CD4-positive, alpha-beta T cell treated with Interferon alpha-2 for 1 hour (primary cell): ENCODE results near the gene SLC23A3.

Experiments used
- DNase-seq, 2 donors: peaks; one replicate each; pipeline ENCODE4 v3.0.0-alpha.2; 2020 to 2022

The SLC23A3 gene

GRCh38 chr2:219169930-219170654 is at the start of gene SLC23A3:
TSS of gene SLC23A3 (minus strand) at chr2:219170029. CDS start at chr2:219169984, 45 bp downstream.
- DNase-seq = no peak

DNA sequence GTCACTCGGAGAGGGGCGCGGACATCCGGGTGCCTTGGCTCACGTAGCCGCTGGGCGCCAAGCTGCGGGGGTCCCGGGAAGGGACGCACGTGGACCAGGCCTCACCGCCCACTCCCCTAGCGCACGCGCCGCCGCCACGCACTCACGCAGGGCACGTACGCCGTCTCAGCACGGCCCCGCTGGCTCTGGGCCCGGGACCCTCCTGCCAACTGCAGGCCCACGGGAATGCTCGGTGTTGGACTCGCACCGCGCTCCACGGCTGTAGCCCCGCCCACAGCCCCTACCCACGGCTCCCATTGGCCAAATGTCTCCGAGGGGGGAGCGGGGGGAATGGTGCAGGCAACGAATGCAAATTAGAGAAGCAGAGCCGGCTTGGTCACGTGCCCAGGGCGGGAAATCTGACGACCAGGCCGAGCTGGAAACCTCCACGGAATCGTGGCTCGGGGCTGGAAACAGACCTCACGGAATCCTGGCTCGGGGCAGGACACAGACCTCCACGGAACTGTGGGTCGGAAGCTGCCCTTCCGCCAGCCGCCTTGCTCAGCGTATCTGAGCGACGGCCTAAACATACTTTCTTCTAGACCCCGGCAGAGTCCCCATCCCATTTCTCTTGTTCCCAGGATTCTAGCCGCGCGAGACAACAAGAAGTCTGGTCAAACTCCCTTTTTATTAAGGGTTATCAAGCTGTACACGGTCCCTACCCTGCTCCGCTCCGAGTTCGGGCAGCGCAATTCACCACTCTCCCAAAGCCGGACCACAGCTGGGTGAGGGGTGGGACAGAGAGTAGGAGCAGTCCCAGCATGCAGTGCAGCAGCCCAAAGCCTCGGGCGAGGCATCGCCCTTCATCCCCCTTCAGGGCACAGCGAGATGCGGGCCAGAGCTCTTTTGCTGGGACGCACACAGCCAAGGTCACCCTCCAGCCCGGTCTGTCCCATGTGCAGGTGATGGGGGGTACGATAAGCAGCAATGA is 49.2 kb upstream of the SLC23A3 start, which contains the start of gene ABCB6:
Gene ABCB6, minus strand, starts transcription at position 227 of the 970 bp plus-strand sequence. CDS start 285 bp downstream, outside the sequence.
- peak; percentile 86 to 91 for DNase-seq

- DNase-seq = no peak
These were observed 48.4 kb upstream of the SLC23A3 start for GRCh38 chr2:219218217-219218731.

DNA sequence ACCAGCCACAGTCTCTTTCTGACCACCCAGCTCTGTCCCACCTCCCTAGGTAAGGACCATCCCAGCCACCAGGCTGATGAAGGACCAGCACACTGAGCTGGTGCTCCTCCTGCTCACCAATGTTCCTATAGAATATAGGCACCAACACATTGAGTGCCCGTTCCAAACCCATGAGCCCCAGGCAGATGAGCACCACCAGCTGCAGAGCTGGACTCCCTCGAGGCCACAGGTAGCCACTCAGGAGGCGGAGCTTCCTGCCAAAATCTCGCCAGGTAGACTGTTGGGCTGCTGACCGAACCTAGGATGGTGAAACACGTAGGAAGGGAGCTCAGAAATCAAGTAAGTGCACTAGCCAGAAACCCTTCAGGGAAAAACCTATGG is 46.7 kb upstream of the SLC23A3 start:
- DNase-seq = no peak

GRCh38 chr2:219215871-219216534 is 46.2 kb upstream of the SLC23A3 start:
- no peak for DNase-seq

- no peak for DNase-seq
These were observed 45.0 kb upstream of the SLC23A3 start for GRCh38 chr2:219214786-219215185.

DNA sequence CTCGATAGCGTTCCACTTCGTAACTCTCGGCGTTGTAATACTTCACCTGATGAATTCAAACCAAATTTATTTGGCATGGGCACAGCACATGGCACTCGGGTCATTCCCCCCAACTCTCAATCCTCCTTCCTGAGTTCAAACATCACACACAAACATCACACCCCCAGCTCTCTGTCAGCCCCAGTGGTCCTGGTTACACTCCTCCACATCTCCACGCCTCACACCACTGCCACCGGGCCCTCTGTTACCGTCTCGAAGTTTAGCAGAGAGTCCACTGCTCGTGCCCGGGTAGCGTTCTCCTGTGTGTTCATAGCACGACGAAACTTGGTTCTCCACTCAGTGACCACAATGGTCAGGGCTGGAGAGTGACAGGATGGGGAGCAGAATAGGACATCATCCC is 44.3 kb upstream of the SLC23A3 start:
- no peak for DNase-seq

GRCh38 chr2:219213486-219214071 is 43.8 kb upstream of the SLC23A3 start:
- no peak for DNase-seq

GRCh38 chr2:219213026-219213415 is 43.2 kb upstream of the SLC23A3 start:
- no peak for DNase-seq

DNA sequence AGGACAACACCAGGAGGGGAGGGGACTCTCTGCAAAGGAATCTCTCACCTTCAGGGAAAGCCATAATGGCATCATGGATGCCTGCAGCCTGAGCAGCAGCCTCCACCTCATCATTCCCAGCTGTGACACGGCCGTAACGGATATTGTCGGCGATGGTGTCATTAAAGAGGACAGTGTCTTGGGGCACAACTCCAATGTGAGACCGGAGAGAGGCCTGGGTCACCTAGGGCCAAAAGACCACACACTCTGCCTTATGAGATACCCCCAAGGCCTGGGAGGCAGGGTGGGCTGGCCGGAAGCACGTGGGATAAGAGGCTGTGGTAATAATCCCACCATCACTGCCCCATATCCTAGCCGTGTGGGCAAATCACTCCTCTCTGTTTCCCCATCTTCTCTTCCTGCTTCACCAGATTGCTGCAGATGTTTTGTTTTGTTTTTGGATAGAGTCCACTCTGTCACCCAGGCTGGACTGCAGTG is 41.1 kb upstream of the SLC23A3 start:
- DNase-seq = no peak

DNA sequence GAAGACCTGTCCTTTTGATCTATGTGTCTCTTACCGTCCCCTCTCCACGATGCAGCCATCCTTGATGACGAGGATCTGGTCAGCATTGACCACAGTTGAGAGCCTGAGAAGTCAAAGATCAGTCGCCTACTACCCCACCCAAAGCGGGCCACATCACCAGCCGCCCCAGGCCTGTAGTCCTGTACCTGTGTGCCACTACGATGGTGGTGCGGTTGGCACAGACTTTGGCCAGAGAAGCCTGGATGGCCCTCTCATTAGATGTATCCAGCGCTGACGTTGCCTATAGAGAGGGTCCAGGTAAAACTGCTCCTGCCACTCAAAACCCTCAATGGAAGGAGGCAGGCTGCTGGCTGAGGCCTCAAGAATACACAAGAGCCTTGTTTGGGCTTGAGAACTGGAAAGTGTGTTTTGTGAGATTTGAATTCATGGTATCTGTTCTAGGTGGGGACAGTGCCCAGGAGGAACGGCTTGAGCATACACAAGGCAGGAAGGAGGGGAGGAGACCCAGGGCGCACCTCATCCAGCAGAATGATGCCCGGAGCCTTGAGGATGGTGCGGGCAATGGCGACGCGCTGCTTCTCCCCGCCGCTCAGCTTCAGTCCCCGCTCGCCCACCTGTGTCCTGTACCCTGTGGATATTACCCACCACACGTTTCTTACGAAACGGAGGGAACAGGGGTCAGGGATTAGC is 40.5 kb upstream of the SLC23A3 start:
- DNase-seq = no peak

- no peak for DNase-seq
These were observed 39.7 kb upstream of the SLC23A3 start for GRCh38 chr2:219209236-219210195.

DNA sequence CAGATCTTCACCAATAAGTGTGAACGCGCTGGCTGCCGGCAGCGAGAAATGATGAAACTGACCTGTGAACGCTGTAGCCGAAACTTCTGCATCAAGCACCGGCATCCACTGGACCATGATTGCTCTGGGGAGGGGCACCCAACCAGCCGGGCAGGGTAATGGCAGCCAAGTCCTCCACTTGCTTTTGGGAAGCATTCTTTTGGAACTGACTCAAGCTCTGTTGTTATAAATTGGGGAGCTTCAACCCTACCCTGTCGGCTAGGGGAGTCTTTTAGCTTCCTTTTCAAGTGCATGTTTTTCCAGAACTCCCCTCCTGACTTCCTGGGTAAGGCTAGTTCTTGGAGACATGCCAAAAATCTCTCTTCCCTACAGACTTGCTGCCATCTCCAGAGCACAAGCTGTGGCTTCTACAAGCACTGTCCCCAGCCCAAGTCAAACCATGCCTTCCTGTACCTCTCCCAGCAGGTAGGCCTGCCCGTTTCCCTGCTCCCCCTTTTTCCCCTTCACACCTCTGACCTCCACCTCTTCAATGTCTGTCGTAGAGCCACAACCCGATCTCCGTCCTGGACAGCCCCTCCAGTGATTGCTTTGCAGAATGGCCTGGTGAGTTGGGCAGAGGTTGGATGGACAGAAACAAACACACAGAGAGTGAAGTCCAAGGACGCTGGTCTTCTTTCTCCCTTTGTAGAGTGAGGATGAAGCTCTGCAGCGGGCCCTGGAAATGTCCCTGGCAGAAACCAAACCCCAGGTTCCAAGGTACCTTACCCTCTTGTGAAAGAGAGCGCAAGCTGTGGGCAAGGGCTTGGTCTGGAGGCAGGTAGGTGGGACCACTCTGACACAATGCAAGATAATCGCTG is 38.3 kb upstream of the SLC23A3 start:
- DNase-seq = no peak

- no peak for DNase-seq
These were observed 37.5 kb upstream of the SLC23A3 start for GRCh38 chr2:219207134-219207883.

DNA sequence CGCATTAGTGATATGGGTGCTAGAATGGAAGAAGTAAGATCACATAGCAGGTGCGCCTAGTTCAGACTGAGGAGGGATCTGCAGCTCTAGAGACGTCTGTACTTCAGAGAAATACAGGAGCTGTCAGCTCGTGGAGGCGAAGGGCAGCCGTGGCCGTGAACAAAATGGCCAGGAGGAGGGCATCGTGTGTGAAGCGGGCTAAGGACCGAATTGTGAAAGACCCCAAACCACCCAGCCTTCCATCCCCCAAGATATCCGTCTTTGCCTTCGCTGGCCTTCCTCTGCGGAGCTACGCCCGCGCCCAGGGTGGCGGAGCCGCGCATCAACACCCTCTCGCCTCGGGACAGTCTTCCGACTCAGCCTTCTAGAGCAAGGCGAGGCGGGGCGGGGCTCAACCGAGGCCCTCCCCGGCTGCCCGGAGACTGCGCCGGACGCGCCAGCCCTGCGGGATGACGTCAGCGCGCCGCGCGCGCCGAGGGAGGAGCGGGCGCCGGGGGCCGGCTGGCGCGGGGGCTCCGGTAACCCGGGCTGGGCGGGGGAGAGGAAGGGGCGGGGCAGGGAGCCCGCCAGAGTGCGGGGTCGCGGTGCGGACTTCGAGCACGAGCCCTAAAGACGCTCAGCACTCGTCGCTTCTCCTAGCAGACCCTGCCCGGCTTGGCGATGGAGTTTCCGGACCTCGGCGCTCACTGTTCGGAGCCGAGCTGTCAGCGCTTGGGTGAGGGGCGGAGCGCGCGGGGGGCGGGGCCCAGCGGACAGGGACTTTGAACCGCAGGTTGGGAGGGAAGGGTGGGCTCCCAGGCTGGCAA is 36.7 kb upstream of the SLC23A3 start, which contains the start of gene ZFAND2B:
Gene ZFAND2B, plus strand, starts transcription at position 455 of the 806 bp plus-strand sequence. Its CDS starts 206 bp downstream, at position 661.
- peak; percentile 94 to 96 for DNase-seq

DNA sequence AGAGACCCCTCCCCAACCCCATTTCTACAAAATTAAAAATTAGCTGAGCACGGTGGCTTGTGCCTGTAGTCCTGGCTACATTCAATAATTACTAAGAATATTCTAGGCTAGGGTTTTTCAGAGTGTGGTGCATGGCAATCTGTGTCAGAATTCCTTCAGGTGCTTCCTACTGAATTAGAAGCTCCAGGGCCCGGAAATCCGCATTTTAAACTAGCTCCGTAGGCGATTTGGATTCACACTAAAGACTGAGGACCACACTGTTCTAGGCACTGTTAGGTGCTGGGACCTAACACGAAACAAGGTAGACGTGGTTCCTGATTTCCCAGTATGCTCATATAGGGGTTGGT is 36.1 kb upstream of the SLC23A3 start:
- no peak for DNase-seq

GRCh38 chr2:219205165-219205538 is 35.3 kb upstream of the SLC23A3 start:
- DNase-seq = no peak
